Measurements from ENCODE around the gene SIGLEC15. TPM values are rescaled to one million over a fixed set of nuclear protein-coding genes. Genes with fewer than 3 reads are reported as not detected.
"Not testable (repeated sequence)": the region's sequence is repeated elsewhere in the genome, so short reads cannot be mapped to it uniquely, and the experiment has no call there.

The SIGLEC15 gene
- total RNA-seq, 6 donors from 2014 or later, result 0.44 to 0.59 (median 0.52) TPM; not detected in 3

GRCh38 chr18:45802814-45803492, 22.5 kb upstream of the SIGLEC15 start:
- Histone ChIP-seq H3K9me3 (peaks cover 0 to 6% (median 0%) of the 10 kb centered on the region in 4 donors), H3K27ac (no peak overlapping the region), H3K4me3 (no peak overlapping the region), H3K27me3 (no peaks in the 10 kb centered on the region), H3K4me1 (no peaks in the 10 kb centered on the region), H3K36me3 (no peaks in the 10 kb centered on the region)
- TF ChIP-seq POLR2AphosphoS5 (IDR thresholded peaks at IDR 0.05), result no peak
- TF ChIP-seq, protein P1, sequence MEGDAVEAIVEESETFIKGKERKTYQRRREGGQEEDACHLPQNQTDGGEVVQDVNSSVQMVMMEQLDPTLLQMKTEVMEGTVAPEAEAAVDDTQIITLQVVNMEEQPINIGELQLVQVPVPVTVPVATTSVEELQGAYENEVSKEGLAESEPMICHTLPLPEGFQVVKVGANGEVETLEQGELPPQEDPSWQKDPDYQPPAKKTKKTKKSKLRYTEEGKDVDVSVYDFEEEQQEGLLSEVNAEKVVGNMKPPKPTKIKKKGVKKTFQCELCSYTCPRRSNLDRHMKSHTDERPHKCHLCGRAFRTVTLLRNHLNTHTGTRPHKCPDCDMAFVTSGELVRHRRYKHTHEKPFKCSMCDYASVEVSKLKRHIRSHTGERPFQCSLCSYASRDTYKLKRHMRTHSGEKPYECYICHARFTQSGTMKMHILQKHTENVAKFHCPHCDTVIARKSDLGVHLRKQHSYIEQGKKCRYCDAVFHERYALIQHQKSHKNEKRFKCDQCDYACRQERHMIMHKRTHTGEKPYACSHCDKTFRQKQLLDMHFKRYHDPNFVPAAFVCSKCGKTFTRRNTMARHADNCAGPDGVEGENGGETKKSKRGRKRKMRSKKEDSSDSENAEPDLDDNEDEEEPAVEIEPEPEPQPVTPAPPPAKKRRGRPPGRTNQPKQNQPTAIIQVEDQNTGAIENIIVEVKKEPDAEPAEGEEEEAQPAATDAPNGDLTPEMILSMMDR (IDR thresholded peaks at IDR 0.05), result no peak
- TF ChIP-seq POLR2A (IDR thresholded peaks at IDR 0.05), result no peak
- no peak for TF ChIP-seq EP300 (IDR thresholded peaks at IDR 0.05)
- no peak for DNase-seq
- no peak for ATAC-seq (ENCODE audit: low FRiP score in 2 of 2)
- WGBS, 2 donors, result 40 to 63% methylated on average over 2 of the region's 2 CpGs

GRCh38 chr18:45805551-45805950, 19.9 kb upstream of the SIGLEC15 start:
- H3K27ac ChIP-seq, result no peak overlapping the region
- no peak for DNase-seq
- no peak for ATAC-seq (ENCODE audit: low FRiP score in 2 of 2)
- H3K36me3 ChIP-seq, result no peaks in the 10 kb centered on the region
- TF ChIP-seq POLR2A (IDR thresholded peaks at IDR 0.05) (no peak), POLR2AphosphoS5 (IDR thresholded peaks at IDR 0.05) (no peak), EP300 (IDR thresholded peaks at IDR 0.05) (no peak)
- TF ChIP-seq, protein P1 (IDR thresholded peaks at IDR 0.05), result no peak
- peaks cover 0 to 6% (median 0%) of the 10 kb centered on the region in 4 donors for H3K9me3 ChIP-seq
- no peaks in the 10 kb centered on the region for H3K4me1 ChIP-seq
- no peak overlapping the region for H3K4me3 ChIP-seq
- H3K27me3 ChIP-seq, result no peaks in the 10 kb centered on the region

- WGBS, 2 donors, result 40 to 57% methylated on average over 2 of the region's 2 CpGs
- no peaks in the 10 kb centered on the region for H3K27me3 ChIP-seq
- H3K4me1 ChIP-seq, result no peaks in the 10 kb centered on the region
- DNase-seq (no peak), ATAC-seq (ENCODE audit: low FRiP score in 2 of 2) (no peak)
- H3K9me3 ChIP-seq, result peaks cover 0 to 6% (median 0%) of the 10 kb centered on the region in 4 donors
- no peak overlapping the region for H3K27ac ChIP-seq
- TF ChIP-seq POLR2A (IDR thresholded peaks at IDR 0.05), result no peak
- no peak for TF ChIP-seq EP300 (IDR thresholded peaks at IDR 0.05)
- no peak for TF ChIP-seq POLR2AphosphoS5 (IDR thresholded peaks at IDR 0.05)
- TF ChIP-seq, protein P1 (IDR thresholded peaks at IDR 0.05), result no peak
- H3K36me3 ChIP-seq, result no peaks in the 10 kb centered on the region
- H3K4me3 ChIP-seq, result no peak overlapping the region
Observed at GRCh38 chr18:45806226-45806625, 19.2 kb upstream of the SIGLEC15 start.

DNA sequence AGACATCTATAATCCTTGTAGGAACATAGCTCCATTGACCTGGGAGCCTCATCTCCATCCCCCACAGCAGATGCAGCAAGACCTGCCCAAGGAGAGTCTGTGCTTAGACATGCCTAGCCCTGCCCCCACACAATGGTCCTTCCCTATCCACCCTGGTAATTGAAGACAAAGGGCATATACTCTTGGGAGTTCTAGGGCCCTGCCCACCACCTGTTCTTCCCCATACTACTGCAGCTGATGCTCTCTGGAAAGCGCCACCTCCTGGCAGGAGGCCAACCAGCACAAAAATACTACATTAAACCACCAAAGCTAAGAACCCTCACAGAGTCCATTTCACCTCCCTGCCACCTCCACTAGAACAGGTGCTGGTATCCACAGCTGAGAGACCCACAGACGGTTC, 18.3 kb upstream of the SIGLEC15 start:
- H3K27ac ChIP-seq; DNase-seq; H3K4me1 ChIP-seq; ATAC-seq (ENCODE audit: low FRiP score in 2 of 2); H3K4me3 ChIP-seq; H3K36me3 ChIP-seq; H3K27me3 ChIP-seq; H3K9me3 ChIP-seq: not testable (repeated sequence)
- 50 to 54% methylated on average over 1 to 2 of the region's 2 CpGs for WGBS, 2 donors

GRCh38 chr18:45814733-45815132, 10.7 kb upstream of the SIGLEC15 start:
- not testable (repeated sequence) for H3K4me3 ChIP-seq; ATAC-seq (ENCODE audit: low FRiP score in 2 of 2); H3K4me1 ChIP-seq; H3K36me3 ChIP-seq; DNase-seq; H3K27me3 ChIP-seq; H3K9me3 ChIP-seq; H3K27ac ChIP-seq

- Histone ChIP-seq H3K27ac (no peak overlapping the region), H3K4me3 (no peak overlapping the region), H3K4me1 (peaks cover 0 to 9% (median 3%) of the 10 kb centered on the region in 4 donors), H3K27me3 (no peaks in the 10 kb centered on the region), H3K36me3 (no peaks in the 10 kb centered on the region), H3K9me3 (no peaks in the 10 kb centered on the region)
- no peak for DNase-seq
- 56 to 59% methylated on average over 1 of the region's 1 CpG for WGBS, 2 donors
- no peak for TF ChIP-seq POLR2AphosphoS5 (IDR thresholded peaks at IDR 0.05)
- no peak for TF ChIP-seq EP300 (IDR thresholded peaks at IDR 0.05)
- TF ChIP-seq, protein P1 (IDR thresholded peaks at IDR 0.05), result no peak
- no peak for TF ChIP-seq POLR2A (IDR thresholded peaks at IDR 0.05)
- ATAC-seq (ENCODE audit: low FRiP score in 2 of 2), result no peak
Observed at GRCh38 chr18:45817543-45817942, 7.9 kb upstream of the SIGLEC15 start.

GRCh38 chr18:45818765-45819164, 6.7 kb upstream of the SIGLEC15 start:
- DNase-seq, result not testable (repeated sequence)

More at GRCh38 chr18:45818765-45819164, 6.7 kb upstream of the SIGLEC15 start:
- not testable (repeated sequence) for H3K4me3 ChIP-seq; H3K4me1 ChIP-seq; H3K36me3 ChIP-seq; H3K9me3 ChIP-seq; H3K27me3 ChIP-seq; ATAC-seq (ENCODE audit: low FRiP score in 2 of 2); H3K27ac ChIP-seq
- WGBS, 2 donors, result 80 to 83% methylated on average over 8 of the region's 8 CpGs
